Measurements from ENCODE around the gene PLCE1. TPM values are rescaled to one million over a fixed set of nuclear protein-coding genes. Genes with fewer than 3 reads are reported as not detected.
A peak's percentile ranks its signal among the peaks of the same experiment; 100 is the strongest.

PLCE1 gene
- 0.32 and 0.43 TPM in 2 replicates for total RNA-seq

- H3K4me3 ChIP-seq (ENCODE audit: low read depth, low read length): peak within 1 kb of the TSS; percentile 53
- DNase-seq (ENCODE audit: low read depth): no peak
- no peak for TF ChIP-seq CTCF (IDR thresholded peaks at IDR 0.05; ENCODE audit: insufficient read depth, low read depth, low read length)
Observed at GRCh38 chr10:93993782-93994437, at the start of gene PLCE1. PLCE1 (plus strand) TSS chr10:93993931; CDS start chr10:94031047, 37,116 bp downstream.

GRCh38 chr10:93945819-93946218 is 47.9 kb upstream of the PLCE1 start:
- H3K4me3 ChIP-seq (ENCODE audit: low read depth, low read length): no peak overlapping the region
- no peak for TF ChIP-seq CTCF (IDR thresholded peaks at IDR 0.05; ENCODE audit: insufficient read depth, low read depth, low read length)
- DNase-seq (ENCODE audit: low read depth): no peak

GRCh38 chr10:93947055-93947454 is 46.7 kb upstream of the PLCE1 start:
- H3K4me3 ChIP-seq (ENCODE audit: low read depth, low read length): no peak overlapping the region
- peak; percentile 25 for DNase-seq (ENCODE audit: low read depth)
- TF ChIP-seq CTCF (IDR thresholded peaks at IDR 0.05; ENCODE audit: insufficient read depth, low read depth, low read length): no peak

- H3K4me3 ChIP-seq (ENCODE audit: low read depth, low read length): no peak overlapping the region
- no peak for TF ChIP-seq CTCF (IDR thresholded peaks at IDR 0.05; ENCODE audit: insufficient read depth, low read depth, low read length)
- peak; percentile 5 for DNase-seq (ENCODE audit: low read depth)
Observed at GRCh38 chr10:93947524-93947923, 46.2 kb upstream of the PLCE1 start.

- DNase-seq (ENCODE audit: low read depth): no peak
- no peak overlapping the region for H3K4me3 ChIP-seq (ENCODE audit: low read depth, low read length)
- no peak for TF ChIP-seq CTCF (IDR thresholded peaks at IDR 0.05; ENCODE audit: insufficient read depth, low read depth, low read length)
Observed at GRCh38 chr10:93951905-93952304, 41.8 kb upstream of the PLCE1 start.

GRCh38 chr10:93954299-93954698 is 39.4 kb upstream of the PLCE1 start:
- no peak overlapping the region for H3K4me3 ChIP-seq (ENCODE audit: low read depth, low read length)
- no peak for DNase-seq (ENCODE audit: low read depth)
- TF ChIP-seq CTCF (IDR thresholded peaks at IDR 0.05; ENCODE audit: insufficient read depth, low read depth, low read length): no peak
